Left lung (tissue), 10 donors: ENCODE data around the gene TSKS. TPM values are rescaled to one million over a fixed set of nuclear protein-coding genes. Genes with fewer than 3 reads are reported as not detected.

Experiments used
- ATAC-seq: fragments of 200-7000 bp; cut with Tn5 transposase; one replicate; pipeline ENCODE4 v1.9.1; 2020; ENCODE audit warnings: moderate library complexity
- DNase-seq, 4 donors: peaks; one replicate each; pipeline ENCODE4 v3.0.0-alpha.2; 2013 to 2020
- H3K27ac ChIP-seq, 2 donors: fragments of 200-600 bp; sonication (generic) in 1 of 2; one replicate each; pipeline versions ENCODE4 v1.5.0 to v1.8.0; 2020 to 2021
- H3K27me3 ChIP-seq, 2 donors: fragments of 200-600 bp; sonication (generic) in 1 of 2; one replicate each; pipeline versions ENCODE4 v1.5.0 to v1.8.0; 2020 to 2021
- H3K36me3 ChIP-seq, 2 donors: fragments of 200-600 bp; sonication (generic) in 1 of 2; one replicate each; pipeline versions ENCODE4 v1.5.0 to v1.8.0; 2020 to 2021
- H3K4me1 ChIP-seq, 2 donors: fragments of 200-600 bp; one replicate each; pipeline ENCODE4 v1.8.0; 2021
- H3K4me3 ChIP-seq, 2 donors: fragments of 200-600 bp; sonication (generic) in 1 of 2; one replicate each; pipeline versions ENCODE4 v1.5.0 to v1.8.0; 2020 to 2021; ENCODE audit warnings: mild to moderate bottlenecking in 1 of 2
- H3K9me3 ChIP-seq, 2 donors: fragments of 200-600 bp; sonication (generic) in 1 of 2; one replicate each; pipeline versions ENCODE4 v1.5.0 to v1.8.0; 2020 to 2021
- CTCF ChIP-seq, 2 donors: fragments of 200-600 bp; sonication (generic) in 1 of 2; IDR thresholded peaks; one replicate each; pipeline versions ENCODE4 v1.5.0 to v1.8.0; 2021; ENCODE audit warnings: antibody characterized with exemption in 2 of 2
- intact Hi-C, 2 donors: fragments of 100-400 bp; cut with DNase I; formaldehyde crosslinking; loops; one replicate each; pipeline versions ENCODE4 v1.11.2 to v1.14.2; 2022
- polyA plus RNA-seq, 6 donors: library from polyadenylated mRNA; unstranded; fragments of 120-200 nt; gene quantifications; one replicate each; pipeline ENCODE4 v1.2.1, GENCODE V29; 2013; ENCODE audit not compliant: insufficient read length in 6 of 6
- total RNA-seq, 2 donors: library from RNA; stranded (reverse); fragmentation: NEBNext Ultra II Directional; extraction: Animal tissue kit (Norgen Biotek cat#: 25700); gene quantifications; one replicate each; pipeline ENCODE4 v1.2.1, GENCODE V29; 2021
- donor health status: DM: no; HTN: yes; CAD: no.
- donor health status: DM: no; HTN: no; CAD: no.

Gene TSKS
- total and polyA plus RNA-seq, 8 donors = 0.17 to 0.45 (median 0.24) TPM; not detected in 1

GRCh38 chr19:49705919-49706318, 57.2 kb downstream of the TSKS start:
- ATAC-seq = no peak
- DNase-seq = no peak
- no peak for TF ChIP-seq CTCF (IDR thresholded peaks at IDR 0.05)
- no peak overlapping the region for H3K4me3 ChIP-seq
- intact Hi-C loops = no loop called here
- no peaks in the 10 kb centered on the region for H3K36me3 ChIP-seq
- H3K27ac ChIP-seq = no peak overlapping the region
- H3K27me3 ChIP-seq = peaks cover 0 to 6% of the 10 kb centered on the region in 2 donors
- no peaks in the 10 kb centered on the region for H3K4me1 ChIP-seq
- no peaks in the 10 kb centered on the region for H3K9me3 ChIP-seq

GRCh38 chr19:49704888-49705642, 58.0 kb downstream of the TSKS start:
- Histone ChIP-seq H3K9me3 (no peaks in the 10 kb centered on the region), H3K36me3 (no peaks in the 10 kb centered on the region), H3K27ac (no peak overlapping the region), H3K27me3 (peaks cover 0 to 6% of the 10 kb centered on the region in 2 donors), H3K4me3 (no peak overlapping the region), H3K4me1 (no peaks in the 10 kb centered on the region)
- TF ChIP-seq CTCF (IDR thresholded peaks at IDR 0.05) = no peak
- intact Hi-C loops = no loop called here
- DNase-seq (no peak), ATAC-seq (no peak)

DNA sequence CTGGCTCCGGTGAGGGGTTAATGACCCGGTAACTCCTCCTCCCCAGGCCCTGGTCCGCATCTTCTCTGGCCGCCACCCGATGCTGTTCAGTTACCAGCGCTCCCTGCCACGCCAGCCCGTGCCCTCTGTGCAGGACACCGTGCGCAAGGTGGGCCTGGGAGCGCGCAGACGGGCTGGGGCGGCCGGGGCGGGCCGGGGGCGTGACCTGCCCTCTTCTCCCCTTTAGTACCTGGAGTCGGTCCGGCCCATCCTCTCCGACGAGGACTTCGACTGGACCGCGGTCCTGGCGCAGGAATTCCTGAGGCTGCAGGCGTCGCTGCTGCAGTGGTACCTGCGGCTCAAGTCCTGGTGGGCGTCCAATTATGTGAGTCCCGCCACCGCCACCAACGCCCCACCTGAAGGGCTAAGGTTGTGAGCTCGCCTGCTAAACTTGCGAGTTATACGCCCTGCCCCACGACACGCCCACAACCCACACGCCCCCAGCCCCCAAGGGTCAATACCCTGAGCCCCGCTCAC, 61.8 kb downstream of the TSKS start:
- Histone ChIP-seq H3K4me1 (no peaks in the 10 kb centered on the region), H3K9me3 (no peaks in the 10 kb centered on the region), H3K27me3 (peaks cover 0 to 6% of the 10 kb centered on the region in 2 donors), H3K36me3 (no peaks in the 10 kb centered on the region), H3K27ac (no peak overlapping the region), H3K4me3 (no peak overlapping the region)
- ATAC-seq (no peak), DNase-seq (no peak)
- no peak for TF ChIP-seq CTCF (IDR thresholded peaks at IDR 0.05)
- intact Hi-C loops = no loop called here

DNA sequence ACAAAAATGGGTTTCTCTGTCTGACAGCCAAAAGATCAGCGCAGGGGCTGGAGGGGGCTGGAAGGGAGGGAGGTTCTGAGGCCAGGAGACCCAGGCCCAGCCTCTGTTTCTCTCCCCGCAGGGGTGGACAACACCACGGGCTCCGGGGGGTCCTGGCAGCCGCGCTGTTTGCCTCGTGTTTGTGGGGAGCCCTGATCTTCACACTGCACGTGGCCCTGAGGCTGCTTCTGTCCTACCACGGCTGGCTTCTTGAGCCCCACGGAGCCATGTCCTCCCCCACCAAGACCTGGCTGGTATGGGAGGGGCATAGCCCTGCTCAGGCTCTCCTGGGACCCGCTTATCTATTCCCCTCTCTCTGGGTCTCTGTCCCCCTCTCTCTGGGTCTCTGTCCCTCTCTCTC, 62.5 kb downstream of the TSKS start:
- intact Hi-C loops = no loop called here
- Histone ChIP-seq H3K27me3 (peaks cover 0 to 6% of the 10 kb centered on the region in 2 donors), H3K9me3 (no peaks in the 10 kb centered on the region), H3K27ac (no peak overlapping the region), H3K4me1 (no peaks in the 10 kb centered on the region), H3K4me3 (no peak overlapping the region), H3K36me3 (no peaks in the 10 kb centered on the region)
- ATAC-seq (no peak), DNase-seq (no peak)
- TF ChIP-seq CTCF (IDR thresholded peaks at IDR 0.05) = no peak

DNA sequence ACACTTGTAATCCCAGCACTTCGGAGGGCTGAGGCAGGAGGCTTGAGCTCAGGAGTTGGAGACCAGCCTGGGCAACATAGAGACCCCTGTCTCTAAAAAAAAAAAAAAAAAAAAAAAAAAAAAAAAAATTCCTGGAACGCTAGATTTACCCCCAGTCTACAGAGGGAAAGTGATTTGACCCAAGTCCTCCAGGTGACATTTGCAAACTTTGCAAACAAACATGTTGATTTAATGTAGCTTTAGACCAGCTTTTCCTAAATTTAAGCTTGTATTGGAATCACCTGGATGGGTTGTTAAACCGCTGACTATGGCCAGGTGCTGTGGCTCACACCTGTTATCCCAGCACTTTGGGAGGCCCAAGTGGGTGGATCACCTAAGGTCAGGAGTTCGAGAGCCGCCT, 63.7 kb downstream of the TSKS start:
- Histone ChIP-seq H3K4me1 (no peaks in the 10 kb centered on the region), H3K36me3 (no peaks in the 10 kb centered on the region), H3K9me3 (no peaks in the 10 kb centered on the region), H3K4me3 (no peak overlapping the region), H3K27me3 (peaks cover 0 to 6% of the 10 kb centered on the region in 2 donors), H3K27ac (no peak overlapping the region)
- DNase-seq (no peak), ATAC-seq (no peak)
- TF ChIP-seq CTCF (IDR thresholded peaks at IDR 0.05) = no peak
- intact Hi-C loops = no loop called here
